HL-60 (cell line): ENCODE data around the gene SLC17A3.

Experiments used
- CTCF ChIP-seq: IDR thresholded peaks from one replicate; pipeline ENCODE4 v1.5.1; 2011; ENCODE audit warnings: low read length, control low read depth, inconsistent platforms; ENCODE audit not compliant: insufficient read depth
- POLR2AphosphoS5 ChIP-seq: IDR thresholded peaks from 2 replicates; pipeline ENCODE4 v1.6.1; 2012; ENCODE audit warnings: low read depth

GRCh38 chr6:25902071-25902470, 28.0 kb upstream of the SLC17A3 start:
- TF ChIP-seq CTCF: no peak
- no peak for TF ChIP-seq POLR2AphosphoS5
